Panc1 (cell line): Measurements from ENCODE around the gene NUTF2. TPM values are rescaled to one million over a fixed set of nuclear protein-coding genes. Genes with fewer than 3 reads are reported as not detected.
"Not testable (repeated sequence)": the region's sequence is repeated elsewhere in the genome, so short reads cannot be mapped to it uniquely, and the experiment has no call there.

Source experiments
- ATAC-seq: fragments of 200-7000 bp; cut with Tn5 transposase; 2 replicates; pipeline ENCODE4 v1.9.1; 2020; ENCODE audit warnings: mild to moderate bottlenecking, moderate library complexity
- BruUV-seq: library from RNA; stranded (reverse); fragments of 400-500 nt; replicated peaks from 2 replicates; lab custom pipeline; 2021; lab: Mats Ljungman, UMichigan
- CTCF ChIA-PET: fragments of 300-600 bp; sonication (Branson Sonifier 250); formaldehyde crosslinking; loops from one replicate; lab custom pipeline; 2022; ENCODE audit warnings: antibody characterized with exemption; lab: Charles Lee
- POLR2A ChIA-PET: fragments of 300-600 bp; sonication (Branson Sonifier 250); formaldehyde crosslinking; loops from one replicate; lab custom pipeline; 2022; ENCODE audit warnings: antibody characterized with exemption; lab: Charles Lee
- DNase-seq: peaks from one replicate; pipeline ENCODE4 v3.0.0-alpha.2; 2010; ENCODE audit warnings: low read depth, low spot score
- H3K27ac ChIP-seq: 2 replicates; pipeline ENCODE4 v1.5.1; 2011; ENCODE audit warnings: mild to moderate bottlenecking, low read length, inconsistent platforms
- H3K27me3 ChIP-seq: fragments of 200-500 bp; sonication (Bioruptor generic); 2 replicates; pipeline ENCODE4 v1.6.0; 2014; ENCODE audit warnings: low read length, inconsistent platforms; ENCODE audit not compliant: control insufficient read depth, insufficient read depth
- H3K36me3 ChIP-seq: fragments of 200-500 bp; sonication (Bioruptor generic); 2 replicates; pipeline ENCODE4 v1.5.1; 2014; ENCODE audit warnings: inconsistent platforms, mild to moderate bottlenecking, low read length, moderate library complexity; ENCODE audit not compliant: control insufficient read depth, insufficient read depth
- H3K4me1 ChIP-seq: 2 replicates; pipeline ENCODE4 v1.5.1; 2011; ENCODE audit warnings: inconsistent platforms, mild to moderate bottlenecking, low read length, moderate library complexity; ENCODE audit not compliant: control insufficient read depth, insufficient read depth
- H3K4me3 ChIP-seq, 2 experiments: 2 replicates each; pipeline ENCODE4 v1.5.1; 2011 to 2012; ENCODE audit warnings: low read depth in 2 of 2, low read length in 2 of 2, mild to moderate bottlenecking in 2 of 2, inconsistent platforms in 1 of 2, moderate library complexity in 1 of 2
- H3K9me3 ChIP-seq: fragments of 200-500 bp; sonication (Bioruptor generic); 2 replicates; pipeline ENCODE4 v1.5.1; 2014; ENCODE audit warnings: low read depth, mild to moderate bottlenecking, inconsistent platforms, low read length, moderate library complexity; ENCODE audit not compliant: control insufficient read depth, insufficient read depth
- POLR2AphosphoS5 ChIP-seq: IDR thresholded peaks from 2 replicates; pipeline ENCODE4 v1.6.1; 2012; ENCODE audit warnings: mild to moderate bottlenecking, low read depth, low read length, moderate library complexity
- SIN3A ChIP-seq: IDR thresholded peaks from 2 replicates; pipeline ENCODE4 v1.6.1; 2012; ENCODE audit warnings: low read depth, mild to moderate bottlenecking, low read length, moderate library complexity, borderline replicate concordance; ENCODE audit not compliant: insufficient read depth
- TCF7L2 ChIP-seq: IDR thresholded peaks from 2 replicates; pipeline ENCODE4 v1.6.1; 2011; ENCODE audit warnings: mild to moderate bottlenecking, low read depth, low read length, inconsistent platforms
- in situ Hi-C: cut with HindIII; loops from 2 replicates; pipeline ENCODE4 v1.10.0; 2016; ENCODE audit warnings: low sequenced_read_pairs, low pct_unique_long_range_greater_than_20kb
- intact Hi-C: fragments of 100-400 bp; cut with micrococcal nuclease; formaldehyde crosslinking; loops from one replicate; pipeline ENCODE4 v1.10.0; 2022; ENCODE audit not compliant: unreplicated experiment
- total RNA-seq: library from RNA; stranded (reverse); gene quantifications from one replicate; pipeline ENCODE4 v1.2.1, GENCODE V29; 2021; ENCODE audit not compliant: unreplicated experiment
- TF ChIP-seq, protein P1 (sequence below): fragments of 450-650 bp; IDR thresholded peaks from 2 replicates; pipeline ENCODE4 v1.5.1; 2017; ENCODE audit warnings: mild to moderate bottlenecking
- TF ChIP-seq, protein P2 (sequence below), 2 experiments: IDR thresholded peaks; 2 replicates each; pipeline ENCODE4 v1.6.1; 2011 to 2012; ENCODE audit warnings: low read depth in 2 of 2, control low read depth in 1 of 2, low read length in 1 of 2, mild to moderate bottlenecking in 1 of 2, moderate library complexity in 1 of 2; ENCODE audit not compliant: insufficient read depth in 1 of 2

The NUTF2 gene
- total RNA-seq, 1 experiment from 2014 or later = 119 TPM

GRCh38 chr16:67862623-67863583 lies 16.2 kb downstream of the NUTF2 start:
- Histone ChIP-seq H3K36me3 (no peaks in the 10 kb centered on the region; the same call in none of the 2 replicates), H3K4me1 (no peaks in the 10 kb centered on the region), H3K27me3 (no peaks in the 10 kb centered on the region), H3K4me3 (no peak overlapping the region), H3K27ac (no peak overlapping the region), H3K9me3 (no peaks in the 10 kb centered on the region)
- TF ChIP-seq POLR2AphosphoS5 = no peak
- TF ChIP-seq, protein P1, sequence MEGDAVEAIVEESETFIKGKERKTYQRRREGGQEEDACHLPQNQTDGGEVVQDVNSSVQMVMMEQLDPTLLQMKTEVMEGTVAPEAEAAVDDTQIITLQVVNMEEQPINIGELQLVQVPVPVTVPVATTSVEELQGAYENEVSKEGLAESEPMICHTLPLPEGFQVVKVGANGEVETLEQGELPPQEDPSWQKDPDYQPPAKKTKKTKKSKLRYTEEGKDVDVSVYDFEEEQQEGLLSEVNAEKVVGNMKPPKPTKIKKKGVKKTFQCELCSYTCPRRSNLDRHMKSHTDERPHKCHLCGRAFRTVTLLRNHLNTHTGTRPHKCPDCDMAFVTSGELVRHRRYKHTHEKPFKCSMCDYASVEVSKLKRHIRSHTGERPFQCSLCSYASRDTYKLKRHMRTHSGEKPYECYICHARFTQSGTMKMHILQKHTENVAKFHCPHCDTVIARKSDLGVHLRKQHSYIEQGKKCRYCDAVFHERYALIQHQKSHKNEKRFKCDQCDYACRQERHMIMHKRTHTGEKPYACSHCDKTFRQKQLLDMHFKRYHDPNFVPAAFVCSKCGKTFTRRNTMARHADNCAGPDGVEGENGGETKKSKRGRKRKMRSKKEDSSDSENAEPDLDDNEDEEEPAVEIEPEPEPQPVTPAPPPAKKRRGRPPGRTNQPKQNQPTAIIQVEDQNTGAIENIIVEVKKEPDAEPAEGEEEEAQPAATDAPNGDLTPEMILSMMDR = no peak
- TF ChIP-seq TCF7L2 = no peak
- TF ChIP-seq, protein P2, sequence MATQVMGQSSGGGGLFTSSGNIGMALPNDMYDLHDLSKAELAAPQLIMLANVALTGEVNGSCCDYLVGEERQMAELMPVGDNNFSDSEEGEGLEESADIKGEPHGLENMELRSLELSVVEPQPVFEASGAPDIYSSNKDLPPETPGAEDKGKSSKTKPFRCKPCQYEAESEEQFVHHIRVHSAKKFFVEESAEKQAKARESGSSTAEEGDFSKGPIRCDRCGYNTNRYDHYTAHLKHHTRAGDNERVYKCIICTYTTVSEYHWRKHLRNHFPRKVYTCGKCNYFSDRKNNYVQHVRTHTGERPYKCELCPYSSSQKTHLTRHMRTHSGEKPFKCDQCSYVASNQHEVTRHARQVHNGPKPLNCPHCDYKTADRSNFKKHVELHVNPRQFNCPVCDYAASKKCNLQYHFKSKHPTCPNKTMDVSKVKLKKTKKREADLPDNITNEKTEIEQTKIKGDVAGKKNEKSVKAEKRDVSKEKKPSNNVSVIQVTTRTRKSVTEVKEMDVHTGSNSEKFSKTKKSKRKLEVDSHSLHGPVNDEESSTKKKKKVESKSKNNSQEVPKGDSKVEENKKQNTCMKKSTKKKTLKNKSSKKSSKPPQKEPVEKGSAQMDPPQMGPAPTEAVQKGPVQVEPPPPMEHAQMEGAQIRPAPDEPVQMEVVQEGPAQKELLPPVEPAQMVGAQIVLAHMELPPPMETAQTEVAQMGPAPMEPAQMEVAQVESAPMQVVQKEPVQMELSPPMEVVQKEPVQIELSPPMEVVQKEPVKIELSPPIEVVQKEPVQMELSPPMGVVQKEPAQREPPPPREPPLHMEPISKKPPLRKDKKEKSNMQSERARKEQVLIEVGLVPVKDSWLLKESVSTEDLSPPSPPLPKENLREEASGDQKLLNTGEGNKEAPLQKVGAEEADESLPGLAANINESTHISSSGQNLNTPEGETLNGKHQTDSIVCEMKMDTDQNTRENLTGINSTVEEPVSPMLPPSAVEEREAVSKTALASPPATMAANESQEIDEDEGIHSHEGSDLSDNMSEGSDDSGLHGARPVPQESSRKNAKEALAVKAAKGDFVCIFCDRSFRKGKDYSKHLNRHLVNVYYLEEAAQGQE (IDR thresholded peaks at IDR 0.05; ENCODE audit: insufficient read depth in 1 of 2, low read depth in 2 of 2, low read length in 1 of 2) = no peak
- TF ChIP-seq SIN3A = no peak
- in situ Hi-C loops = no loop called here
- ATAC-seq (no peak), DNase-seq (no peak)
- CTCF ChIA-PET = interaction anchor here (0.6 kb wide), 1 partner anchor 343 kb away, joined by 6 read pairs; no protein-coding TSS in a partner anchor
- intact Hi-C loops = no loop called here
- POLR2A ChIA-PET = no interaction called here
- no TSS peak for BruUV-seq

DNA sequence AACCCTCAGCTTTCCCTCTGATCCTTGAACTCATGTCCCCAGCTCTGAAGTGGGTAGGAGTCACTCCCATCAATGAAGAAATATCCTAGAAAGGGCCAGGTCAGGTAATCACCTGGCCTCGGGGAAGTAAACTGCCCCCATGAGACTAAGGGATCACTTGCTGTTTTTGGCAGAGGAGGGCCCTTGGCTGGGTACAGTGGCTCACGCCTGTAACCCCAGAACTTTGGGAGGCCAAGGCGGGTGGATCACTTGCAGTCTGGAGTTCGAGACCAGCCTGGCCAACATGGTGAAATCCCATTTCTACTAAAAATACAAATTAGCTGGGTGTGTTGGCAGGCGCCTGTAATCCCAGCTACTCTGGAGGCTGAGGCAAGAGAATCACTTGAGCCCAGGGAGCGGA lies 17.3 kb downstream of the NUTF2 start:
- H3K4me3 ChIP-seq, in situ Hi-C loops, ATAC-seq, H3K4me1 ChIP-seq, POLR2A ChIA-PET, intact Hi-C loops, H3K27ac ChIP-seq, DNase-seq, H3K36me3 ChIP-seq, H3K9me3 ChIP-seq, CTCF ChIA-PET, H3K27me3 ChIP-seq, BruUV-seq: not testable (repeated sequence)

DNA sequence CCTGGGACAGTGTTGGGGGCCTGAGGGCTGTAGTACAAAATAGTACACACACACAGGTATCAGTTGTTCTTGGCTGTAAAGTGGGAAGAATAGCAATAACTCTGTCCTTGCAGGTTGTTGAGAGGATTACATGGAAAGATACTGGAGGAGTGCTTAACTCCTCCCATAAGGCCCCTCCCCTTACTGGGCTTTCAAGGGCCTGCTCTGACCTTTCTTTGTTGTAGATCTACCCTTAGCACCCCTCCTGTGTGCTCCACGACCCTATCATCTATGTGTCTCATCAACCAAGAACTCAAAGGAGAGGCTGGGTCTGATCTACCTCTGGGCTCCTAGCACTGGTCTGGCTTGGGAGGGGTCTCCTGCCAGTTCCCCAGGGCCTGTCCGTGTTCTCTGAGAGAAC lies 17.9 kb downstream of the NUTF2 start:
- H3K36me3 ChIP-seq = no peaks in the 10 kb centered on the region; the same call in none of the 2 replicates
- DNase-seq = no peak
- in situ Hi-C loops (no loop called here), intact Hi-C loops (no loop called here)
- H3K4me3 ChIP-seq = no peak overlapping the region
- BruUV-seq = no TSS peak
- no peaks in the 10 kb centered on the region for H3K27me3 ChIP-seq
- TF ChIP-seq, protein P1 = no peak
- H3K9me3 ChIP-seq = no peaks in the 10 kb centered on the region
- ChIA-PET POLR2A (no interaction called here), CTCF (no interaction called here)
- no peak for ATAC-seq
- H3K27ac ChIP-seq = no peak overlapping the region
- no peaks in the 10 kb centered on the region for H3K4me1 ChIP-seq
